Common myeloid progenitor, CD34-positive (primary cell): Measurements from ENCODE around the gene RAI1.

Experiments used
- CTCF ChIA-PET: fragments of 350-600 bp; sonication (Branson Sonifier 250); formaldehyde crosslinking; loops from one replicate; lab custom pipeline; 2021; ENCODE audit warnings: antibody characterized with exemption; lab: Charles Lee
- POLR2A ChIA-PET: fragments of 350-600 bp; sonication (Branson Sonifier 250); formaldehyde crosslinking; loops from one replicate; lab custom pipeline; 2021; ENCODE audit warnings: antibody characterized with exemption; lab: Charles Lee
- DNase-seq, 3 donors: peaks; one replicate each; pipeline versions ENCODE4 v3.0.0 to v3.0.0-alpha.2; 2013
- H3K27ac ChIP-seq, 2 experiments: 1 replicate in 1 of 2; 2 replicates in 1 of 2; pipeline ENCODE4 v1.7.0; 2013; ENCODE audit warnings: inconsistent platforms in 2 of 2, low read length in 2 of 2, mild to moderate bottlenecking in 2 of 2, low read depth in 1 of 2, moderate library complexity in 1 of 2; ENCODE audit not compliant: severe bottlenecking in 2 of 2, insufficient read depth in 1 of 2, poor library complexity in 1 of 2
- H3K27me3 ChIP-seq, 5 experiments: replicated peaks in 2 of 5; 1 replicate in 3 of 5; 2 replicates in 2 of 5; pipeline versions ENCODE4 v1.6.1 to v1.7.0; 2013; ENCODE audit warnings: low read length in 4 of 5, mild to moderate bottlenecking in 2 of 5, moderate library complexity in 2 of 5, inconsistent platforms in 1 of 5; ENCODE audit not compliant: insufficient read depth in 5 of 5, control insufficient read depth in 4 of 5
- H3K36me3 ChIP-seq, 4 experiments: 1 replicate in 2 of 4; 2 replicates in 2 of 4; pipeline versions ENCODE4 v1.6.1 to v1.7.0; 2013; ENCODE audit warnings: low read length in 3 of 4, control low read depth in 1 of 4, mild to moderate bottlenecking in 1 of 4; ENCODE audit not compliant: control insufficient read depth in 4 of 4, insufficient read depth in 4 of 4
- H3K4me1 ChIP-seq, 4 experiments: 1 replicate in 3 of 4; 2 replicates in 1 of 4; pipeline versions ENCODE4 v1.6.1 to v1.7.1; 2013; ENCODE audit warnings: low read length in 3 of 4, mild to moderate bottlenecking in 3 of 4, control low read depth in 1 of 4, inconsistent platforms in 1 of 4, moderate library complexity in 1 of 4; ENCODE audit not compliant: control insufficient read depth in 4 of 4, insufficient read depth in 4 of 4; ENCODE audit errors: control extremely low read depth in 1 of 4
- H3K4me3 ChIP-seq, 7 experiments: 1 replicate in 4 of 7; 2 replicates in 3 of 7; pipeline versions ENCODE4 v1.5.1 to v1.7.0; 2013; ENCODE audit warnings: mild to moderate bottlenecking in 7 of 7, low read length in 6 of 7, moderate library complexity in 6 of 7, inconsistent platforms in 2 of 7, low read depth in 2 of 7, control low read depth in 1 of 7; ENCODE audit not compliant: insufficient read depth in 4 of 7, control insufficient read depth in 1 of 7; ENCODE audit errors: extremely low read depth in 1 of 7
- H3K9me3 ChIP-seq, 5 experiments: 1 replicate in 4 of 5; 2 replicates in 1 of 5; pipeline versions ENCODE4 v1.6.1 to v1.7.1; 2013; ENCODE audit warnings: low read length in 4 of 5, mild to moderate bottlenecking in 2 of 5, inconsistent platforms in 1 of 5, low read depth in 1 of 5, moderate library complexity in 1 of 5; ENCODE audit not compliant: control insufficient read depth in 4 of 5, insufficient read depth in 2 of 5; ENCODE audit errors: control extremely low read depth in 1 of 5
- WGBS: methylation state at CpG from one replicate; pipeline ENCODE4 v1.1.5; 2013; ENCODE audit not compliant: insufficient coverage; 5-methylcytosine and 5-hydroxymethylcytosine counted together

RAI1 gene

GRCh38 chr17:17752821-17753321 lies 71.6 kb downstream of the RAI1 start:
- Histone ChIP-seq H3K9me3 (no peaks in the 10 kb centered on the region), H3K4me3 (peak overlapping the region; percentile 4 to 82 (median 66)), H3K27me3 (no peaks in the 10 kb centered on the region), H3K36me3 (peaks cover 0 to 20% (median 0%) of the 10 kb centered on the region in 4 experiments), H3K27ac (peak overlapping the region; percentile 58 to 83), H3K4me1 (peaks cover 15 to 95% (median 93%) of the 10 kb centered on the region in 4 experiments)
- ChIA-PET POLR2A (no interaction called here), CTCF (interaction anchor here (1.2 kb wide), 1 partner anchor 10 kb away, joined by 7 read pairs; no protein-coding TSS in a partner anchor)
- WGBS, result 80% methylated on average over 7 of the region's 9 CpGs
- no peak for DNase-seq

- 86% methylated on average over 8 of the region's 11 CpGs for WGBS
- Histone ChIP-seq H3K27ac (peak overlapping the region in 1 of 2 experiments; percentile 45), H3K27me3 (no peaks in the 10 kb centered on the region), H3K36me3 (peaks cover 0 to 22% (median 0%) of the 10 kb centered on the region in 4 experiments), H3K9me3 (no peaks in the 10 kb centered on the region), H3K4me1 (peaks cover 20 to 97% (median 96%) of the 10 kb centered on the region in 4 experiments), H3K4me3 (peak overlapping the region in 1 of 7 experiments; percentile 7)
- POLR2A ChIA-PET, result interaction anchor here (0.8 kb wide), 1 partner anchor 81 kb away, joined by 3 read pairs; no protein-coding TSS in a partner anchor
- CTCF ChIA-PET, result interaction anchor here (1.3 to 4.1 kb wide), 5 partner anchors 8 to 57 kb away, joined by 3 to 16 read pairs (median 5); no protein-coding TSS in a partner anchor
- DNase-seq, result no peak
These were observed 73.7 kb downstream of the RAI1 start for GRCh38 chr17:17754719-17755686.

GRCh38 chr17:17755715-17756114 lies 74.5 kb downstream of the RAI1 start:
- Histone ChIP-seq H3K4me3 (no peak overlapping the region), H3K27ac (peak overlapping the region in 1 of 2 experiments; percentile 45), H3K27me3 (no peaks in the 10 kb centered on the region), H3K9me3 (no peaks in the 10 kb centered on the region), H3K4me1 (peaks cover 13 to 97% (median 96%) of the 10 kb centered on the region in 4 experiments), H3K36me3 (peaks cover 0 to 25% (median 0%) of the 10 kb centered on the region in 4 experiments)
- 100% methylated on average over 6 of the region's 8 CpGs for WGBS
- DNase-seq, result no peak
- POLR2A ChIA-PET, result no interaction called here
- CTCF ChIA-PET, result interaction anchor here (1.3 to 4.1 kb wide), 4 partner anchors 8 to 56 kb away, joined by 3 to 16 read pairs (median 5); no protein-coding TSS in a partner anchor

GRCh38 chr17:17757391-17757791 lies 76.1 kb downstream of the RAI1 start:
- H3K4me1 ChIP-seq, result peaks cover 12 to 100% (median 100%) of the 10 kb centered on the region in 4 experiments
- peaks cover 0 to 25% (median 0%) of the 10 kb centered on the region in 4 experiments for H3K36me3 ChIP-seq
- DNase-seq, result peak; percentile 84 to 98 (median 97)
- H3K27me3 ChIP-seq, result no peaks in the 10 kb centered on the region
- ChIA-PET CTCF (interaction anchor here (1.0 to 4.1 kb wide), 12 partner anchors 12 to 46 kb away, joined by 3 to 16 read pairs (median 4); no protein-coding TSS in a partner anchor), POLR2A (interaction anchor here (0.8 to 2.9 kb wide), 5 partner anchors 17 to 75 kb away, joined by 3 to 12 read pairs (median 4); no protein-coding TSS in a partner anchor)
- 0% methylated on average over 14 of the region's 15 CpGs for WGBS
- H3K9me3 ChIP-seq, result no peaks in the 10 kb centered on the region
- peak overlapping the region; percentile 85 to 90 for H3K27ac ChIP-seq
- H3K4me3 ChIP-seq, result peak overlapping the region in 5 of 7 experiments; percentile 30 to 58 (median 50)

- 31% methylated on average over 19 of the region's 26 CpGs for WGBS
- peak in 2 of 3 donors; percentile 85 to 89 for DNase-seq
- H3K36me3 ChIP-seq, result peaks cover 0 to 27% (median 0%) of the 10 kb centered on the region in 4 experiments
- peaks cover 10 to 100% (median 100%) of the 10 kb centered on the region in 4 experiments for H3K4me1 ChIP-seq
- peak overlapping the region; percentile 85 to 90 for H3K27ac ChIP-seq
- ChIA-PET POLR2A (interaction anchor here (0.7 to 2.9 kb wide), 8 partner anchors 18 to 76 kb away, joined by 3 to 12 read pairs (median 3); no protein-coding TSS in a partner anchor), CTCF (interaction anchor here (0.8 to 4.1 kb wide), 21 partner anchors 9 to 79 kb away, joined by 3 to 16 read pairs (median 4); no protein-coding TSS in a partner anchor)
- H3K9me3 ChIP-seq, result no peaks in the 10 kb centered on the region
- H3K27me3 ChIP-seq, result no peaks in the 10 kb centered on the region
- H3K4me3 ChIP-seq, result peak overlapping the region in 5 of 7 experiments; percentile 20 to 58 (median 50)
These were observed 76.9 kb downstream of the RAI1 start for GRCh38 chr17:17757956-17758845.
